HG03095 (cell line): ENCODE results near the gene NDUFC2.
"Not testable (repeated sequence)": the region's sequence is repeated elsewhere in the genome, so short reads cannot be mapped to it uniquely, and the experiment has no call there.

Experiments used
- ATAC-seq: cut with Tn5 transposase; IDR thresholded peaks from one replicate; pipeline ENCODE4 v1.9.1; 2021; ENCODE audit warnings: moderate library complexity; ENCODE audit not compliant: unreplicated experiment

The NDUFC2 gene

DNA sequence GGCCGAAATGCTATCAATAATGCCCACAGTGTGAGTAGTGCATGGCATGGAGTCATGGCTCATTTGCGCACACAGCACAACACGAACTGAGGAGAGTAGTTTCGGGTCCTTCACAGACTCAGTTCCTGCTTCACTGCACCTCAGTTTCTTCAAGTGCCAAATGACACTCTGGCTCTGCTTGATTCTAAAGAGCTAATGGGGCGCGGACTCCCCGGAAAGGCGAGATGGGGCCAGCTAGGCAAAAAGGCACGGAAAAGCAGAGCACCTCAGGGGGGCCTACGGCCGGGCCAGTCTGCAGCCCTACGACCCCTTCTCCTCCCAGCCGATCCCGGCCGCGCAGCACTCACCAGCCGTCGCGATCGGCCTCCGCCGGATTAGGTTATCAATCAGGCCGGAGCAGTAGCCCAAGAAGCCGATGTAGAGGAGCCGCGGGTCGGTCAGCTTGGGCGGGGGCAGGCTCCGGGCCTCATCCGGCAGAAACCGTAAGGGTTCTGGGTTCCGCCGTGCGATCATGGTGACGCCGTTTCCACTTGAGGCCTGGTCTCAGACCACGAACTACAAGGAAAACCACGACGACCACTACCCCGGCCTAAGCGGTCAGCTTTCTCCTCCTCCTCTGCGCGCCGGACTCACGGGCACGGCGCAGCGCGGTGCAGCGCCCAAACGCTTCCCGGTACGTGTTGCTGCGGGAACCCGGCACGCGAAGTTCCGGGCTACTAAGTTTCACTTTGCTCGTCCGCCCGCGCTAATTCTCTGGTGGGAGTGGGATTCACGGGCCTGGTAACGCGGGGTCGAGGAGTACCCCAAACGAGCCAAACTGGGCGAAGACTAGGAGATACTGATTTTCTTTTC, at the start of gene NDUFC2:
Gene NDUFC2, minus strand, starts transcription at position 631 of the 852 bp plus-strand sequence. Its CDS starts 118 bp downstream, at position 513.
- peak; percentile 72 for ATAC-seq

DNA sequence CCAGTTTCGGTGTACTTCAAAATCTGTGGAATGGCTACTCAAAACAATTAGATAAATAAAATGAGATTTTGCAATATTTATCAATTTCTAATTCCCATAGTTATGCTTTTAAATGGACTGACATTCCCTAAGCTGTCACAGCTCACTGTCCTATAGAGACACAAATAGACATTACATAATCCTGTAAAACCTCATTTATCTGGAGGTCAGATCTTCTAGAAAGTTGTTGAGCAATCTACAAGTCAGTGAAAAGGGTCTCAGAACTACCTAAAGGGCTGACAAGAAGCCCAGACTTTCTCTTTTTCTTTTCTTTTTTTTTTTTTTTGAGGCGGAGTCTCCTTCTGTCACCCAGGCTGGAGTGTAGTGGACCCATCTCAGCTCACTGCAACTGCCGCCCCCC, 47.7 kb upstream of the NDUFC2 start:
- no peak for ATAC-seq

DNA sequence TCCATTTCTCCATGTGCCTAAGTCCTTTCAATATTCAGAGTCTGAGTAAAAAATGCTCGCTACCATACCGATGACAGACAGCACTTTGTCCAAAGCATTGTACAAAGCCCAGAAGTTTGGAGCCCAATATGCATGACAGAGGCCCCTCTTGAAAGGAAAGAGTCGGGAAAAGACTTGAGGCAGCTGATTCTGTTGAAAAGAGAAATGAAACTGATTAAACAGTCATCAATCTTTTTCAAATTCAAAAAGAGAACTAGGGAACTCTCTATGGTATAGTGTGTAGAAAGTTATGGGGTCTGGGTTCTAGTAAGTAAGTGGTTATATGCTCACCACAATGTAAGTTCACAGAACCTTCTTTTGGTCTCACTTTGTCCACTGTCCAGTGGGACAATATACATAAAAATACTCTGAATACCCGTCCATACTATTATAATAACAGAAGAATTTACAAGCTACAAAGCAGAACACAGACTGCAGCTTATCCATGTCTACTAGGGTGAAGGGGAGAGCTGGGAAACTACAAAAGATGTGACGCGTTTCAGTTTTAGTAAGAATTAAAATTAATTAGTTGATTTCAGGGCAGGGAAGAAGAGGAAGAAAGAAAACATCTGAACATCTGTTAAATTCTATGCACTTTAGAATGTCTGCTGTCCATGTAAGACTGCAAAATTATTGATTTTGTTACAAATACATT, 33.1 kb upstream of the NDUFC2 start:
- peak; percentile 86 for ATAC-seq

DNA sequence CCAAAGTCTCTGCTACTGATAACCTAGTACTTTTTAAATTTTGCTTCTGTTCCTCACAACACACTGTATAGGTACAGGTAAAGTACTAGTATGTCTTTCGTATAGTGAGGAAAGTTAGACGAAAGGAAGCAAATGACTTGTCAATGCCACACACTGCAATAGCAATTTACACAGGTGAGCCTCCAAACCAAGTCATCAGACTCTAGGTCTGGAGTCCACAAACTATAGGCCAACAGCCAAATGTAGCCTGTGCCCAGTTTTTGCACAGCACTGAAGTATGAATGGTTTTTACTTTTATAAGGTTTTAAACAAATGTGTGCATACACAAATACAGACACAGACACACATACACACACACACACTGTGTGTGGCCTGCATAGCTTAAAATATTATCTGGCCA, 31.6 kb upstream of the NDUFC2 start:
- no peak for ATAC-seq

DNA sequence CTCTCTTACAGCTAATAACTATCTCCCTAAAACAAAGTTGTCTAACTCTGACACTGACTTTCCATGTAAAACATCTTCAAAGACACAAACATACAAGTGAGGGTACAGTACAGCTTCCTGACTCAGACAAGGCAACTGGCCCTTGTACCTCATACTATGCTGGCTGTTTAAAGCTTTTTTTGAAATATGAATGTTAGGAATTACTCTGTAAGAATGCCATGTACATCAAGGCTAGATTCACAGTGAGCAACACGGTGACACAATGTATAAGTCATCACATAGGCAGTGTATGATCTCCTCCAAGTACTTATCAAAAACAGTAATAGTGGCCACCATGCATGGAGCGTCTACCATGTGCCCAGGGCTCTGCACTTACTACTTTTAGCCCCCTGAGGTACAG, 31.2 kb upstream of the NDUFC2 start:
- ATAC-seq, result no peak

DNA sequence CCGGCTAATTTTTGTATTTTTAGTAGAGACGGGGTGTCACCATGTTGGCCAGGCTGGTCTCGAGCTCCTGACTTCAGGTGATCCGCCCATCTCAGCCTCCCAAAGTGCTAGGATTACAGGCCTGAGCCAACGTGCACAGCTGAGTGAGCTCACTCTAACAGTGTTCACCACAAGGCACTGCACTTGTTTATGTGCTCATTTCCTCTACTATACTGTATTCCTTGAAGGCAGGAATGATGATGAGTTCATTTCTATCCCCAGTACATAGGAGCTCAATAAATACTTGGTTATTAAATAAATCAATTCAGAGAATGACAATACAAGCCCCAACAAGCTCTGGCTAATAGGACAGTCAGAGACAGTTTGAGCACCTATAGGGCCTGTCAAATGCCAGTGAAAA, 30.7 kb upstream of the NDUFC2 start:
- no peak for ATAC-seq

DNA sequence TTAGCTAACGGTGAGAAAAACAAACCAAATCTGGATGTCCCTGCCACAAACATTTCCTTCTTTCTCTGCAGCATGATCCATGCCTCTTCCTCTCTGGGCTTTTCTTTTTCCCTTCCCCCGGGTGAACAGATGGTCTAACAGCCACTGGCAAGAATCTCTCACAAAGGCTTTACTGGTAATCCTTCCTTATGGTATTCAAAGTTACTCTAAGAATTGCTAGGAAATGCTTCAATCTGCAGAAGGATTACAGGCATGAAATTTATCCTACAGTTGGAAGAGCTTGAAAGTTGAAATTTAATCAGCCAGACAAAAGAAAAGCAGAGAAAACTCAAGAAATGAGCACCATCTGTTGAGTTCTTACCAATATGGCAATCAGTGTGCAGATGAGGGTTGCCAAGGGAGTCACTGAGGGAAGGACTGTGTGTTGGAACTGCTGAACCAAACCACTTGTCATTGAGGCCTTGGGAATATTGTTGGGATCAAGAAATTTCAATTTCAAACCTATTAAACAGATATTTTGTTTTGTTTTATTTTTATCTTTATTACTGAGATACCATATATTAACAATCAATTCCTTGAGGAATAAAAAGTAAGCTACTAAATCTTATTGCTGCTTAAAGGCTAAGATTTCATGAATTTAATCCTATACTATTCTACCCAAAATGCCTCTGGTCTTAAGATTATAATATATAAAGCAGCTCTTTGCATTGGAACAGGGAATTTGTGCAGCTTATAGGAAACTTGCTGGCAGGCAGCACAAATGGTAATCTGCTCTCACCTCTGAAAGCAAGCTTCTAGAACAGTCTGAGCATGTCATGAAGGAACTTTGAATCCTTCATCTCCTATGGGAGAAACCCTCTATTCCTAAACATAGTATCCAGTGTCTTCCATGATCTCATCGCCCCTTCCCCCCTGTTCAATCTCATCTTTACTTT, 29.7 kb upstream of the NDUFC2 start:
- no peak for ATAC-seq

DNA sequence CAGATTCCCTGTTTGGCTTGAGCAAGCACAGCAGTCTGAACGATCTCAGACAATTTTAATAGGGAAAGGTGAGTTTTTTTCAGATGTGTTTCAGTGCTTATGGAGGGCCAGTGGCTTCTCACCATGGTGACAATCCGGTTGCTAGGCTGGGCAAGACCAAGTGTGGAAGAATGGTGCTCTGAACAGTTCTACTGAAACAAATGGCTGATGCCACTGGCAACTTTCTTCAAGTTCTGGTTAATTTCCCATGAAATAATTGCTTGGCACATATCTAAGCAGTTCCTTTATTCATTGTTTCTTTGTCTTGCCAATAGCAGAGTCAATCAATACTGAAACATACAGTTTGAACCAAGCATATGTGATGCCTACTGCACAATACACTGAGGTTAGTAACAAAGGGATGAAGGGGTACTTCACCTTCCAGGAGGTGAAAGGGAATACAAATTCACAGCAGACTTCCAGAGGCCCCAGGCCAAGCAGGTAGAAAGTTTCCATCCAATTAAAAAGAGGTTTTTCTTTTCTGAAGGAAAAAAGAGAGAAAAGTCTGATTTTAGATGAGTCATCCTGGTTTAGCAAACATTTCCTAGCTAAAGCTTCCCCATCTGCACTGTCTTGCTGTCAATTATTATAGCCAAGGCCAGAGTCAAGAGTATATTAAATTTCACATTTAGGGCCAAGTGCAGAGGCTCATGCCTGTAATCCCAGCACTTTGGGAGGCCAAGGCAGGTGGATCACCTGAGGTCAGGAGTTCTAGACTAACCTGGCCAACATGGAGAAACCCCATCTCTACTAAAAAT, 21.2 kb upstream of the NDUFC2 start:
- ATAC-seq, result no peak

DNA sequence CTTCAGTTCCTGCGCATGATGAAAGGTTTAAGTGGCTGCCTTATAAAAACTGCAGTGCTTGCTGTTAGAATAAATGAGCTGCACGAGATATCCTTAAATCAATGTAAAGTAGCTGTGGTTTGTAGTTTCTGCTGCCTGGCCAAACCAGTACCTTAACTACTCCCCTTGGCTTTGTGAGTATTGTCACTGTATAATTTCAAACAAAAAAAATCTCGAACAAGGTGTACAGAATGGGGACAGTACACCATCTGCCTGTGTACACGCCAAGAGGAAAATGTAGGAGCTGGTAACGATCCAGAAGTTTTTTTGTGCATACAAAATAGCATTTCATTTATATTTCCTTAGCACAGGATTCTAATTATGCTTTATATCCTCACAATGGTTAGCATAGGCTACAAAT, 20.6 kb upstream of the NDUFC2 start:
- no peak for ATAC-seq

DNA sequence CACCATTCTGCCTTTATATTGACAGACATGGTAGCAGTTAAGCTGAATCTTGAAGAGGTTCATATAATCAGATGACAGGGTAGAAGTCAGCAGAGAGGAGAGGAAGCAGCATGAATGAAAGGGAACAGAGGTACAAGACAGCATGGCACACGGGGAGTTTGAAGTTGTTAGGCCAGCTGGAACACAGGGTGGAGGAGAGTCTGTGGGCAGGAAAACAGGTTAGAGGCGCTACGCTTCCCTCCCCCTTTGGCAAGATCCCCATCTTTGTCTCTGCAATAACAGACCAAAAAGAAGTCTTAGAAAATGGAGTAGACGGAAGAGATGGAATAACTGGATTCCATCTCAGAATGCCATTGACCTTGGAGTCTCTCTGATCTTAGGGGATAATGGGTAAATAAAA, 20.0 kb upstream of the NDUFC2 start:
- no peak for ATAC-seq

DNA sequence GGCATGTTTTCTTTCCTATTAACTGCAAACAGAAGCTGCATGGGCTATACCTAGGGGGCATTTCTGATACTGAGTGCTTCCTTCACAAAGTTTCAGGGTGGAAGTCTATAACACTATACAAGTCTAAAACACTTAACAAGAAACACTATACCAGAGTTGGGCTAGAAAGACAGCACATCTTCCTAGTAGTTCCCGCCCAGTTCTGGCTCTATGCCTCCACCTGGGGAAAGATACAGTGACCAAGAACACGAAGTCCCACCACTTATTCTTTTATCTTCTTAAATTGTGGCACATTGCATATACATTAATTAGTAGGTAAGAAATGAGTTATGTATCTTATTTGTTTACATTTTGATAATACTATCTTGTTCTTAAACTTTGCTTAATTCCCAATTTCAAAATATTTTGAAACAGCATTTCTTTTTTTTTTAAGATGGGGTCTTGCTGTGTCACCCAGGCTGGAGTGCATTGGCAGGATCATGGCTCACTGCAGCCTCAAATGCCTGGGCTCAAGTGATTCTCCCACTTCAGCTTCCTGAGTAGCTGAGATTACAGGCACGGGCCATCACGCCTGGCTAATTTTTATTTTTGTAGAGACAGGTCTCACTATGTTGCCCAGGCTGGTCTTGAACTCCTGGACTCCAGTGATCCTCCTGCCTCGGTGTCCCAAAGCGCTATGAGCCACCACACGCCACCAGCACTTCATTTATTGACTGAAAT, 18.2 kb upstream of the NDUFC2 start:
- no peak for ATAC-seq

DNA sequence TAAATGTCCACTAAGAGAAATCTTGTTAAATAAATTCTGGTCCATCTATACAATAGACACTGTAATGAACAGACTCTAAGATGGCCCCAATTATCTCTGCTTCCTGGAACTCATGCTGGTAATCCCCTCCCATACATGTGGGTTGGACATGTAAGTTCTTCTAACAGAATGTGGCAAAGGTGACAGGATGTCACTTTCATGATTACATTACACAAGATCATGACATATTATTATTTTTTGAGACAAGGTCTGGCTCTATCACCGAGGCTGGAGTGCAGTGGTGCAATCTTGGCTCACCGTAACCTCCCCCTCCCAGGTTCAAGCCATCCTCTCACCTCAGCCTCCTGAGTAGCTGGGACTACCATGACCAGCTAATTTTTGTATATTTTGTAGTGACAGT, 14.6 kb upstream of the NDUFC2 start:
- no peak for ATAC-seq

DNA sequence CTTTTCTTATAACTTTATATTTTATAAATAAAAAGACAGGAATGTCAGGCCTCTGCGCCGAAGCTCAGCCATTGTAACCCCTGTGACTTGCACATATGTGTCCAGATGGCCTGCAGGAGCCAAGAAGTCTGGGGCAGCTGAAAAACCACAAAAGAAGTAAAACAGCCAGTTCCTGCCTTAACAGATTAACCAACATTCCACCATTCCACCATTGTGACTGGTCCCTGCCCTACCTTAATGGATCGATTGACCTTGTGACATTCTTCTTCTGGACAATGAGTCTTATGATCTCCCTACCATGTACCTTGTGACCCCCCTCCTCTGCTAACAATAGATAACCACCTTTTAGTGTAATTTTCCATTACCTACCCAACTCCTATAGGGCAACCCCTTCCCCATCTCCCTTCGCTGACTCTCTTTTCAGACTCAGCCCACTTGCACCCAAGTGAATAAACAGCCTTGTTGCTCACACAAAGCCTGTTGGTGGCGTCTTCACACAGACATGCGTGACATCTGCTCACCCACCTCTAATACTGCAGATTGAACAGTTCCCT, 6.9 kb upstream of the NDUFC2 start:
- not testable (repeated sequence) for ATAC-seq

DNA sequence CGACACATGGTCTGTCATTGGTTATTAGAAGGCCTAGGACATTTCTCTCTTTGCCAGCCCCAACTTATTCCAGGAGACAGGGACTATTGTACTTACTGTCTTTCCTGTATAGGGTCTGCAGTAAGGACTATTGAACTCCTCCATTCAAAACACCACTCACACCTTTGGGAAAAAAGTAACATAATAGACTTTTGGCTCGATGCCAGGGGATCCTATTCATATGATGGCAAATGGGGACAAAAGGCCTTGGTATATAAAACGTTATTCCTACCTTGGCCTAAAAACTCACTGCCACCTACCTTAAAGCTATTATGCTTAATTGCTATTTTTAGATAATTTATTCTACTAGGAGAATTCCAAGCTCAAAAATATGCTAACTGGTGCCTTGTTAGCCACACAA, 6.3 kb upstream of the NDUFC2 start:
- ATAC-seq, result no peak

DNA sequence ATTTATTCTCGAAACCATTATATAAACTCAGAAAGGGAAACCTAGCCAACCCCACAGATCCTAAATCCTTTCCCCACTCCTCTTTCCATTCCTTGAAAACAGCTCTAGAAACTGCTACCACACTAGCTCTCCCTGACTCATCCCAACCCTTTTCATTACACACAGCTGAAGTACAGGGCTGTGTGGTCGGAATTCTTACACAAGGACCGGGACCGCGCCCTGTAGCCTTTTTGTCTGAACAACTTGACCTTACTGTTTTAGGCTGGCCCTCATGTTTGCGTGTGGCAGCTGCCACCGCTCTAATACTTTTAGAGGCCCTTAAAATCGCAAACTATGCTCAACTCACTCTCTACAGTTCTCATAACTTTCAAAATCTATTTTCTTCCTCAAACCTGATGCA, 4.8 kb upstream of the NDUFC2 start:
- ATAC-seq, result not testable (repeated sequence)

DNA sequence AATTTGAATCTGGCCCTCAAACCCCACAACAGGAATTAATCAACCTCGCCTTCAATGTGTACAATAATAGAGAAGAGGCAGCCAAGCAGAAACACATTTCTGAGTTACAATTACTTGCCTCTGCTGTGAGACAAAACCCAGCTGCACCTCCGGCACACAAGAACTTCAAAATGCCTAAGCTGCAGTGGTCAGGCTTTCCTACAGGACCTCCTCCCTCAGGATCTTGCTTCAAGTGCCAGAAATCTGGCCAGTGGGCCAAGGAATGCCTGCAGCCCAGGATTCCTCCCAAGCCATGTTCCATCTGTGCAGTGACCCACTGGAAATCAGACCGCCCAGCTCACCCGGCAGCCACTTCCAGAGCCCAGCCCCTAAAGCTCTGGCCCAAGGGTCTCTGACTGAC, 3.4 kb upstream of the NDUFC2 start:
- no peak for ATAC-seq

DNA sequence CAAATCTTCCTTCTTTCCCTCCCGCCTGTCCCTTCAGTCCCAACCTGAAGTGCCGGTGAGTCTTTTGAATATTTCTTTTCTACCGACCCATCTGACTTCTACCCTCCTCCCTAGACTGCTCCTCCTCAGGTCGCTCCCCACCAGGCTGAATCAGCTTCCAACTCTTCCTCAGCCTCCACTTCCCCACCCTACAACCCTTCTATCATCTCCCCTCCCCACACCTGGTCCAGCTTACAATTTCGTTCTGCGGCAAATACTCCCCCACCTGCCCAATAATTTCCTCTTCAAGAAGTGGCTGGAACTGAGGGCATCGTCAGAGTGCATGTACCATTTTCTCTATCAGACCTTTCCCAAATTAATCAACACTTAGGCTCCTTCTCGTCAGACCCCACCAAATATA, 2.5 kb upstream of the NDUFC2 start:
- ATAC-seq, result no peak

DNA sequence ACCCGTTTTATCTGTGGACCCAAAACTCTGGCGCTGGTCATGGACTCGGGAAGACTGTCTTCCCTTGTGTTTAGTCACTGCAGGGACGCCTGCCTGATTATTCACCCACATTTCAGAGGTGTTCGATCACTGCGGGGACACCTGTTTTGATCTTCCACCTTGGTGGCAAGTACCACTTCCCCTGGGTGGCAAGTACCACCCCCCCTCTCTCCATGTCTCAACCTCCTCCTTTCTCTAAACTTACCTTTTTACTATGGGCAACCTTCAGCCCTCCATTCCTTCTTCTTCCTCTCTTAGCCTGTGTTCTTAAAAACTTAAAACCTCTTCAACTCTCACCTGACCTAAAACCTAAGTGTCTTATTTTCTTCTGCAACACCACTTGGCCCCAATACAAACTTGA, 1.9 kb upstream of the NDUFC2 start:
- no peak for ATAC-seq

DNA sequence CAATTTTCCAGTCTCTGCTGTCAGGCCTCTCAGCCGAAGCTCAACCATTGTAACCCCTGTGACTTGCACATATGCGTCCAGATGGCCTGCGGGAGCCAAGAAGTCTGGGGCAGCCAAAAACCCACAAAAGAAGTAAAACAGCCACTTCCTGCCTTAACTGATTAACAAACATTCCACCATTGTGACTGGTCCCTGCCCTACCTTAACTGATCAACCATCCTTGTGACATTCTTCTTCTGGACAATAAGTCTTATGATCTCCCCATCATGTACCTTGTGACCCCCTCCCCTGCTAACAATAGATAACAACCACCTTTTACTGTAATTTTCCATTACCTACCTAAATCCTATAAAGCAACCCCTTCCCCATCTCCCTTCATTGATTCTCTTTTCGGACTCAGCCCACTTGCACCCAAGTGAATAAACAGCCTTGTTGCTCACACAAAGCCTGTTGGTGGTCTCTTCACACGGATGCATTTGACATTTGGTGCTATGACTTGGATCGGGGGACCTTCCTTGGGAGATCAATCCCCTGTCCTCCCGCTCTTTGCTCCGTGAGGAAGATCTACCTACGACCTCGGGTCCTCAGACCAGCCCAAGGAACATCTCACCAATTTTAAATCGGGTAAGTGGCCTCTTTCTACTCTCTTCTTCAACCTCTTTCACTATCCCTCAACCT, 1.3 kb upstream of the NDUFC2 start:
- ATAC-seq, result no peak
